ENCODE measurements around the gene NETO2. TPM values are rescaled to one million over a fixed set of nuclear protein-coding genes. Genes with fewer than 3 reads are reported as not detected.

The NETO2 gene
- total and polyA plus RNA-seq, 4 donors = 0.20 to 1.6 (median 0.37) TPM

GRCh38 chr16:47144559-47144877, 773 bp upstream of the NETO2 start:
- Histone ChIP-seq H3K4me3 (ENCODE audit: low read depth in 1 of 3, low read length in 3 of 3) (peak overlapping the region in 2 of 3 donors; percentile 57 to 59), H3K36me3 (ENCODE audit: control insufficient read depth in 4 of 4, insufficient read depth in 3 of 4, low read depth in 1 of 4, low read length in 3 of 4) (no peaks in the 10 kb centered on the region), H3K9me3 (ENCODE audit: control insufficient read depth in 4 of 4, low read length in 3 of 4) (peaks cover 0 to 1% (median 0%) of the 10 kb centered on the region in 4 donors), H3K4me1 (ENCODE audit: control insufficient read depth in 4 of 4, insufficient read depth in 4 of 4, low read length in 3 of 4) (peaks cover 16 to 25% (median 21%) of the 10 kb centered on the region in 4 donors), H3K27ac (ENCODE audit: low read depth in 1 of 2, low read length in 2 of 2) (no peak overlapping the region), H3K9ac (ENCODE audit: low read depth in 1 of 2, low read length in 2 of 2) (no peak overlapping the region), H3K27me3 (ENCODE audit: control insufficient read depth in 4 of 4, insufficient read depth in 4 of 4, low read length in 3 of 4) (peaks cover 0 to 3% (median 0%) of the 10 kb centered on the region in 4 donors)
- TF ChIP-seq YY1 (IDR thresholded peaks at IDR 0.05) (no peak), RAD21 (IDR thresholded peaks at IDR 0.05) (no peak), CTCF (IDR thresholded peaks at IDR 0.05; ENCODE audit: low read depth, low read length, missing input control) (no peak), JUND (IDR thresholded peaks at IDR 0.05) (no peak), RXRA (IDR thresholded peaks at IDR 0.05) (no peak), EGR1 (IDR thresholded peaks at IDR 0.05; ENCODE audit: low read depth in 2 of 2) (no peak)
- no peak for DNase-seq (ENCODE audit: low spot score)
- WGBS = 19% methylated on average over 10 of the region's 10 CpGs

- H3K36me3 ChIP-seq (ENCODE audit: control insufficient read depth in 4 of 4, insufficient read depth in 3 of 4, low read depth in 1 of 4, low read length in 3 of 4) = no peaks in the 10 kb centered on the region
- peak; percentile 59 for DNase-seq (ENCODE audit: low spot score)
- H3K27ac ChIP-seq (ENCODE audit: low read depth in 1 of 2, low read length in 2 of 2) = no peak overlapping the region
- peaks cover 0 to 3% (median 0%) of the 10 kb centered on the region in 4 donors for H3K27me3 ChIP-seq (ENCODE audit: control insufficient read depth in 4 of 4, insufficient read depth in 4 of 4, low read length in 3 of 4)
- peaks cover 16 to 25% (median 21%) of the 10 kb centered on the region in 4 donors for H3K4me1 ChIP-seq (ENCODE audit: control insufficient read depth in 4 of 4, insufficient read depth in 4 of 4, low read length in 3 of 4)
- peak overlapping the region in 1 of 2 donors; percentile 47 for H3K9ac ChIP-seq (ENCODE audit: low read depth in 1 of 2, low read length in 2 of 2)
- H3K9me3 ChIP-seq (ENCODE audit: control insufficient read depth in 4 of 4, low read length in 3 of 4) = peaks cover 0 to 1% (median 0%) of the 10 kb centered on the region in 4 donors
- H3K4me3 ChIP-seq (ENCODE audit: low read depth in 1 of 3, low read length in 3 of 3) = peak overlapping the region; percentile 8 to 68 (median 57)
- WGBS = 5% methylated on average over 111 of the region's 111 CpGs
- no peak for TF ChIP-seq ZBTB33 (IDR thresholded peaks at IDR 0.05)
- TF ChIP-seq NR2F2 (IDR thresholded peaks at IDR 0.05) = no peak
- peak in 1 of 2 donors; percentile 7 for TF ChIP-seq RAD21 (IDR thresholded peaks at IDR 0.05)
- TF ChIP-seq RXRA (IDR thresholded peaks at IDR 0.05) = no peak
- TF ChIP-seq ATF3 (IDR thresholded peaks at IDR 0.05) = no peak
- peak; percentile 38 for TF ChIP-seq CTCF (IDR thresholded peaks at IDR 0.05; ENCODE audit: low read depth, low read length, missing input control)
- TF ChIP-seq MAX (IDR thresholded peaks at IDR 0.05) = no peak
- TF ChIP-seq FOXA1 (IDR thresholded peaks at IDR 0.05) = no peak
These were observed 696 bp downstream of the NETO2 start for GRCh38 chr16:47142821-47143676.
